AG04449 (cell line): Measurements from ENCODE around the gene OGDH.

Source experiments
- CTCF ChIA-PET: fragments of 350-600 bp; formaldehyde crosslinking; extraction: SDS; loops from one replicate; lab custom pipeline; 2021; ENCODE audit warnings: antibody characterized with exemption; lab: Yijun Ruan, JAX
- POLR2A ChIA-PET: fragments of 400-600, 350-600 bp; formaldehyde crosslinking; extraction: SDS; loops from one replicate; lab custom pipeline; 2020; ENCODE audit warnings: antibody characterized with exemption, inconsistent platforms; lab: Yijun Ruan, JAX
- DNase-seq: peaks from one replicate; pipeline ENCODE4 v3.0.0-alpha.2; 2010; ENCODE audit warnings: low read depth, low spot score
- H3K4me3 ChIP-seq: 2 replicates; pipeline ENCODE4 v1.5.1; 2011; ENCODE audit warnings: low read depth, mild to moderate bottlenecking, control low read depth, low read length
- TF ChIP-seq, protein P1 (sequence below): IDR thresholded peaks from one replicate; pipeline ENCODE4 v1.5.1; 2011; ENCODE audit warnings: mild to moderate bottlenecking, moderate library complexity, low read length, control low read depth, inconsistent platforms; ENCODE audit not compliant: insufficient read depth; ENCODE audit errors: missing control alignments

The OGDH gene

GRCh38 chr7:44626620-44627019, 20.2 kb downstream of the OGDH start:
- no peak for DNase-seq
- CTCF ChIA-PET = interaction anchor here (1.4 kb wide), 1 partner anchor 8 kb away, joined by 4 read pairs; no protein-coding TSS in a partner anchor
- POLR2A ChIA-PET = no interaction called here

GRCh38 chr7:44629829-44630522, 23.5 kb downstream of the OGDH start:
- ChIA-PET CTCF (interaction anchor here (1.4 kb wide), 1 partner anchor 217 kb away, joined by 3 read pairs; no protein-coding TSS in a partner anchor), POLR2A (no interaction called here)
- no peak for DNase-seq
- H3K4me3 ChIP-seq = no peak overlapping the region
- TF ChIP-seq, protein P1, sequence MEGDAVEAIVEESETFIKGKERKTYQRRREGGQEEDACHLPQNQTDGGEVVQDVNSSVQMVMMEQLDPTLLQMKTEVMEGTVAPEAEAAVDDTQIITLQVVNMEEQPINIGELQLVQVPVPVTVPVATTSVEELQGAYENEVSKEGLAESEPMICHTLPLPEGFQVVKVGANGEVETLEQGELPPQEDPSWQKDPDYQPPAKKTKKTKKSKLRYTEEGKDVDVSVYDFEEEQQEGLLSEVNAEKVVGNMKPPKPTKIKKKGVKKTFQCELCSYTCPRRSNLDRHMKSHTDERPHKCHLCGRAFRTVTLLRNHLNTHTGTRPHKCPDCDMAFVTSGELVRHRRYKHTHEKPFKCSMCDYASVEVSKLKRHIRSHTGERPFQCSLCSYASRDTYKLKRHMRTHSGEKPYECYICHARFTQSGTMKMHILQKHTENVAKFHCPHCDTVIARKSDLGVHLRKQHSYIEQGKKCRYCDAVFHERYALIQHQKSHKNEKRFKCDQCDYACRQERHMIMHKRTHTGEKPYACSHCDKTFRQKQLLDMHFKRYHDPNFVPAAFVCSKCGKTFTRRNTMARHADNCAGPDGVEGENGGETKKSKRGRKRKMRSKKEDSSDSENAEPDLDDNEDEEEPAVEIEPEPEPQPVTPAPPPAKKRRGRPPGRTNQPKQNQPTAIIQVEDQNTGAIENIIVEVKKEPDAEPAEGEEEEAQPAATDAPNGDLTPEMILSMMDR = no peak

More at GRCh38 chr7:44626620-44627019, 20.2 kb downstream of the OGDH start:
- no peak overlapping the region for H3K4me3 ChIP-seq
- TF ChIP-seq, protein P1 = no peak

DNA sequence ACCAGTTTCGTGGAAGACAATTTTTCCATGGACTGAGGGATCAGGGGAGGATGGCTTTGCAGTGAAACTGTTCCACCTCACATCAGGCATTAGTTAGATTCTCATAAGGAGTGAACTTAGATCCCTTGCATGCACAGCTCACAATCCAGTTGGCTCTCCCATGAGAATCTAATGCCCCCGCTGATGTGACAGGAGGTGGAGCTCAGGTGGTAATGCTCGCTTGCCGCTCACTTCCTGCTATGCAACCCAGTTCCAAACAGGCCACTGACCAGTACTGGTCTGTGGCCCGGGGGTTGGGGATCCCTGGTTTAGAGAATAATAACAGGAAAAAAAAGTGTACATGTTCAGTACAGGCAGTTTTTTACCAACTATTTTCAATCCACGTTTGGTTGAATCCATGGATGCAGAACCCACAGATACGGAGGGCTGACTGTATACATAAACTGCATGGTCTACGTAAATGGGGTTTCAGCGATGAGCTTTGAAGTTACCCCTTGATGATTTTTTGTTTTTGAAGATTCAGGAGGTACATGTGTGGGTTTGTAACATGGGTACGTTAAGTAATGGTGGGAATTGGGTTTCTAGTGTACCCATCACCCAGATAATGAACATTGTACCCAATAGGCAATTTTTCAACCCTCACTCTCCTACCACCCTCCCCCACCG, 24.5 kb downstream of the OGDH start:
- DNase-seq = no peak
- ChIA-PET CTCF (interaction anchor here (0.9 to 1.4 kb wide), 3 partner anchors 9 to 216 kb away, joined by 3 read pairs; no protein-coding TSS in a partner anchor), POLR2A (no interaction called here)
- TF ChIP-seq, protein P1 = no peak
- H3K4me3 ChIP-seq = no peak overlapping the region

DNA sequence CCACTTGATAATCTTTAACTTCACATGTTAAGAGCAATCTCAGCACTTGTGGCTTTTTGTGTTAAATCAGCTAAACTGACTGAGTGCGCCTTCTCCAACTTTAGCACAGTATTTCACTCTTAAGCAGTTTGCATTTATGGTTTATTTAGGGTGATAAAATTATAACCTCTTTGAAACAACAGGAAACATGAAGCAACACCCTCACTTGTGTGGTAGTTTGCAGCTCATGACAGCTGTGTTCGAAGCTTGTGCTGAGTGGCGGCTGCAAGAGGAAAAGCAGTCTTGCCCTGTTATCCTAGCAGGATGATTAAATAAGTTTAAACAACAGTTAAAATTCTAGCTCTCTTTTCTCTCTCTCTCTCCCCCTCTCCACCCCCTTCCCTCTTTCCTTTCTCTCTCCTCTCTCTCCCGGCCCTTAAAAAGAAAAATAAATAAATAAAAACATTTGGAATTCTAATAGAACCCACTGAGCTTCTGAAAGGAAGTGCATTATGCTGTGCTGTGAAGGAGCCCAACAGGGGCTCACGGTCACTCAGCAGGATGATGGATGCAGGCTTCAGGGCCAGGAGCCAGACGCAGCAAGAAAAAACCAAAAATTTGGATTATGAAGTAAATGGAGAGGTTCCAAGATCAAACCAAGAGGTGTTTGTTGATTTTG, 25.2 kb downstream of the OGDH start:
- CTCF ChIA-PET = interaction anchor here (0.9 to 1.4 kb wide), 3 partner anchors 8 to 215 kb away, joined by 3 read pairs; no protein-coding TSS in a partner anchor
- POLR2A ChIA-PET = no interaction called here
- TF ChIP-seq, protein P1 = no peak
- DNase-seq = no peak
- no peak overlapping the region for H3K4me3 ChIP-seq

- DNase-seq = no peak
- POLR2A ChIA-PET = no interaction called here
- CTCF ChIA-PET = no interaction called here
- H3K4me3 ChIP-seq = no peak overlapping the region
- TF ChIP-seq, protein P1 = no peak
These were observed 25.8 kb downstream of the OGDH start for GRCh38 chr7:44632196-44632595.
